ENCODE measurements around the gene PLS3.

- TF ChIP-seq CTCF (IDR thresholded peaks at IDR 0.05) (no peak), EP300 (IDR thresholded peaks at IDR 0.05) (no peak), POLR2A (IDR thresholded peaks at IDR 0.05) (no peak)
Observed at GRCh38 chrX:115591856-115592842, 31.2 kb downstream of the PLS3 start.

All from suprapubic skin (tissue), 3 donors.